ENCODE results near the gene GP9. TPM values are rescaled to one million over a fixed set of nuclear protein-coding genes. Genes with fewer than 3 reads are reported as not detected.
"Not testable (repeated sequence)": the region's sequence is repeated elsewhere in the genome, so short reads cannot be mapped to it uniquely, and the experiment has no call there.

GP9 gene
- total and polyA plus RNA-seq, 2 experiments from 2014 or later, result not detected

- H3K9me2 ChIP-seq (replicated peaks; ENCODE audit: insufficient read depth), result no peaks in the 10 kb centered on the region
- 85% methylated on average over 4 of the region's 4 CpGs for WGBS (ENCODE audit: low lambda C conversion rate, missing lambda C conversion rate)
- no peak overlapping the region for H3K4me3 ChIP-seq
Measured at GRCh38 chr3:129065720-129066073, 5.1 kb downstream of the GP9 start.

GRCh38 chr3:129067719-129068118, 7.1 kb downstream of the GP9 start:
- not testable (repeated sequence) for DNase-seq (ENCODE audit: low spot score); H3K36me3 ChIP-seq (replicated peaks; ENCODE audit: insufficient read depth, low read depth); H3K79me2 ChIP-seq; H3K27ac ChIP-seq; H3K4me1 ChIP-seq (ENCODE audit: insufficient read depth); H3K9me3 ChIP-seq (ENCODE audit: low read depth); H4K20me1 ChIP-seq (ENCODE audit: insufficient read depth, poor library complexity, severe bottlenecking); H3K27me3 ChIP-seq; H3K4me2 ChIP-seq; H3K4me3 ChIP-seq; H3K9me2 ChIP-seq (replicated peaks; ENCODE audit: insufficient read depth); H2AFZ ChIP-seq
- 82% methylated on average over 7 of the region's 7 CpGs for WGBS (ENCODE audit: low lambda C conversion rate, missing lambda C conversion rate)

More at GRCh38 chr3:129065720-129066073, 5.1 kb downstream of the GP9 start:
- Histone ChIP-seq H3K36me3 (replicated peaks; ENCODE audit: insufficient read depth, low read depth) (no peaks in the 10 kb centered on the region), H3K79me2 (no peaks in the 10 kb centered on the region), H3K27ac (no peak overlapping the region), H3K4me1 (ENCODE audit: insufficient read depth) (no peaks in the 10 kb centered on the region), H3K9me3 (ENCODE audit: low read depth) (no peaks in the 10 kb centered on the region), H4K20me1 (ENCODE audit: insufficient read depth, poor library complexity, severe bottlenecking) (no peaks in the 10 kb centered on the region), H2AFZ (no peak overlapping the region), H3K4me2 (no peak overlapping the region), H3K27me3 (no peaks in the 10 kb centered on the region)
- no peak for TF ChIP-seq EZH2phosphoT487 (IDR thresholded peaks at IDR 0.05; ENCODE audit: low read depth, severe bottlenecking, unreplicated experiment)
- TF ChIP-seq EZH2 (IDR thresholded peaks at IDR 0.05; ENCODE audit: borderline replicate concordance), result no peak
- no peak for TF ChIP-seq CTCF (IDR thresholded peaks at IDR 0.05; ENCODE audit: poor library complexity)
- no peak for DNase-seq (ENCODE audit: low spot score)

GRCh38 chr3:129068291-129068886, 7.8 kb downstream of the GP9 start:
- H3K27ac ChIP-seq, result no peak overlapping the region
- WGBS (ENCODE audit: low lambda C conversion rate, missing lambda C conversion rate), result 87% methylated on average over 21 of the region's 44 CpGs

GRCh38 chr3:129069313-129070085, 8.9 kb downstream of the GP9 start:
- 92% methylated on average over 13 of the region's 13 CpGs for WGBS (ENCODE audit: low lambda C conversion rate, missing lambda C conversion rate)
- H3K27ac ChIP-seq; H3K4me2 ChIP-seq; H3K27me3 ChIP-seq; H2AFZ ChIP-seq; H3K36me3 ChIP-seq (replicated peaks; ENCODE audit: insufficient read depth, low read depth); H3K9me2 ChIP-seq (replicated peaks; ENCODE audit: insufficient read depth); H3K9me3 ChIP-seq (ENCODE audit: low read depth); H3K4me3 ChIP-seq; H3K4me1 ChIP-seq (ENCODE audit: insufficient read depth); DNase-seq (ENCODE audit: low spot score); H3K79me2 ChIP-seq; H4K20me1 ChIP-seq (ENCODE audit: insufficient read depth, poor library complexity, severe bottlenecking): not testable (repeated sequence)

More at GRCh38 chr3:129068291-129068886, 7.8 kb downstream of the GP9 start:
- no peaks in the 10 kb centered on the region for H3K27me3 ChIP-seq
- no peak overlapping the region for H3K4me3 ChIP-seq
- H4K20me1 ChIP-seq (ENCODE audit: insufficient read depth, poor library complexity, severe bottlenecking), result no peaks in the 10 kb centered on the region
- no peaks in the 10 kb centered on the region for H3K4me1 ChIP-seq (ENCODE audit: insufficient read depth)
- H3K9me3 ChIP-seq (ENCODE audit: low read depth), result no peaks in the 10 kb centered on the region
- H3K36me3 ChIP-seq (replicated peaks; ENCODE audit: insufficient read depth, low read depth), result no peaks in the 10 kb centered on the region
- TF ChIP-seq EZH2 (IDR thresholded peaks at IDR 0.05; ENCODE audit: borderline replicate concordance) (no peak), EZH2phosphoT487 (IDR thresholded peaks at IDR 0.05; ENCODE audit: low read depth, severe bottlenecking, unreplicated experiment) (no peak), CTCF (IDR thresholded peaks at IDR 0.05; ENCODE audit: poor library complexity) (no peak)
- DNase-seq (ENCODE audit: low spot score), result no peak
- no peak overlapping the region for H2AFZ ChIP-seq
- no peak overlapping the region for H3K4me2 ChIP-seq
- no peaks in the 10 kb centered on the region for H3K79me2 ChIP-seq
- no peaks in the 10 kb centered on the region for H3K9me2 ChIP-seq (replicated peaks; ENCODE audit: insufficient read depth)
